Measurements from ENCODE around the gene ZNF91. TPM values are rescaled to one million over a fixed set of nuclear protein-coding genes. Genes with fewer than 3 reads are reported as not detected.
"Not testable (repeated sequence)": the region's sequence is repeated elsewhere in the genome, so short reads cannot be mapped to it uniquely, and the experiment has no call there.

Gene ZNF91
- total RNA-seq, 1 donor from 2014 or later, result 38.5 TPM

- DNase-seq (ENCODE audit: low read depth), result no peak
- Histone ChIP-seq H3K36me3 (ENCODE audit: control insufficient read depth, insufficient read depth, low read length) (peaks cover 2% of the 10 kb centered on the region), H3K27me3 (ENCODE audit: control insufficient read depth, insufficient read depth, low read length) (no peaks in the 10 kb centered on the region), H3K4me3 (ENCODE audit: low read depth, low read length) (no peak overlapping the region)
- TF ChIP-seq CTCF (IDR thresholded peaks at IDR 0.05; ENCODE audit: insufficient read depth, low read length, poor library complexity, severe bottlenecking), result no peak
Observed at GRCh38 chr19:23328211-23328610, 67.1 kb downstream of the ZNF91 start.

- no peak overlapping the region for H3K4me3 ChIP-seq (ENCODE audit: low read depth, low read length)
- DNase-seq (ENCODE audit: low read depth), result no peak
- no peaks in the 10 kb centered on the region for H3K27me3 ChIP-seq (ENCODE audit: control insufficient read depth, insufficient read depth, low read length)
- no peak for TF ChIP-seq CTCF (IDR thresholded peaks at IDR 0.05; ENCODE audit: insufficient read depth, low read length, poor library complexity, severe bottlenecking)
- H3K36me3 ChIP-seq (ENCODE audit: control insufficient read depth, insufficient read depth, low read length), result no peaks in the 10 kb centered on the region
Observed at GRCh38 chr19:23321953-23322549, 73.2 kb downstream of the ZNF91 start.

- not testable (repeated sequence) for H3K27me3 ChIP-seq (ENCODE audit: control insufficient read depth, insufficient read depth, low read length); H3K36me3 ChIP-seq (ENCODE audit: control insufficient read depth, insufficient read depth, low read length); DNase-seq (ENCODE audit: low read depth); H3K4me3 ChIP-seq (ENCODE audit: low read depth, low read length)
Observed at GRCh38 chr19:23321403-23321802, 73.9 kb downstream of the ZNF91 start.

GRCh38 chr19:23319571-23319970 lies 75.7 kb downstream of the ZNF91 start:
- not testable (repeated sequence) for DNase-seq (ENCODE audit: low read depth); H3K27me3 ChIP-seq (ENCODE audit: control insufficient read depth, insufficient read depth, low read length); H3K36me3 ChIP-seq (ENCODE audit: control insufficient read depth, insufficient read depth, low read length); H3K4me3 ChIP-seq (ENCODE audit: low read depth, low read length)

- not testable (repeated sequence) for H3K4me3 ChIP-seq (ENCODE audit: low read depth, low read length); H3K27me3 ChIP-seq (ENCODE audit: control insufficient read depth, insufficient read depth, low read length); H3K36me3 ChIP-seq (ENCODE audit: control insufficient read depth, insufficient read depth, low read length); DNase-seq (ENCODE audit: low read depth)
Observed at GRCh38 chr19:23318941-23319340, 76.3 kb downstream of the ZNF91 start.

- DNase-seq (ENCODE audit: low read depth), result no peak
- Histone ChIP-seq H3K4me3 (ENCODE audit: low read depth, low read length) (no peak overlapping the region), H3K27me3 (ENCODE audit: control insufficient read depth, insufficient read depth, low read length) (no peaks in the 10 kb centered on the region), H3K36me3 (ENCODE audit: control insufficient read depth, insufficient read depth, low read length) (no peaks in the 10 kb centered on the region)
- TF ChIP-seq CTCF (IDR thresholded peaks at IDR 0.05; ENCODE audit: insufficient read depth, low read length, poor library complexity, severe bottlenecking), result no peak
Observed at GRCh38 chr19:23318143-23318542, 77.1 kb downstream of the ZNF91 start.

- no peak for TF ChIP-seq CTCF (IDR thresholded peaks at IDR 0.05; ENCODE audit: insufficient read depth, low read length, poor library complexity, severe bottlenecking)
- H3K36me3 ChIP-seq (ENCODE audit: control insufficient read depth, insufficient read depth, low read length), result no peaks in the 10 kb centered on the region
- DNase-seq (ENCODE audit: low read depth), result no peak
- no peaks in the 10 kb centered on the region for H3K27me3 ChIP-seq (ENCODE audit: control insufficient read depth, insufficient read depth, low read length)
- no peak overlapping the region for H3K4me3 ChIP-seq (ENCODE audit: low read depth, low read length)
Observed at GRCh38 chr19:23315286-23315685, 80.0 kb downstream of the ZNF91 start.

All from kidney epithelial cell (primary cell).